Measurements from ENCODE around the gene DMXL1.

DMXL1 gene

DNA sequence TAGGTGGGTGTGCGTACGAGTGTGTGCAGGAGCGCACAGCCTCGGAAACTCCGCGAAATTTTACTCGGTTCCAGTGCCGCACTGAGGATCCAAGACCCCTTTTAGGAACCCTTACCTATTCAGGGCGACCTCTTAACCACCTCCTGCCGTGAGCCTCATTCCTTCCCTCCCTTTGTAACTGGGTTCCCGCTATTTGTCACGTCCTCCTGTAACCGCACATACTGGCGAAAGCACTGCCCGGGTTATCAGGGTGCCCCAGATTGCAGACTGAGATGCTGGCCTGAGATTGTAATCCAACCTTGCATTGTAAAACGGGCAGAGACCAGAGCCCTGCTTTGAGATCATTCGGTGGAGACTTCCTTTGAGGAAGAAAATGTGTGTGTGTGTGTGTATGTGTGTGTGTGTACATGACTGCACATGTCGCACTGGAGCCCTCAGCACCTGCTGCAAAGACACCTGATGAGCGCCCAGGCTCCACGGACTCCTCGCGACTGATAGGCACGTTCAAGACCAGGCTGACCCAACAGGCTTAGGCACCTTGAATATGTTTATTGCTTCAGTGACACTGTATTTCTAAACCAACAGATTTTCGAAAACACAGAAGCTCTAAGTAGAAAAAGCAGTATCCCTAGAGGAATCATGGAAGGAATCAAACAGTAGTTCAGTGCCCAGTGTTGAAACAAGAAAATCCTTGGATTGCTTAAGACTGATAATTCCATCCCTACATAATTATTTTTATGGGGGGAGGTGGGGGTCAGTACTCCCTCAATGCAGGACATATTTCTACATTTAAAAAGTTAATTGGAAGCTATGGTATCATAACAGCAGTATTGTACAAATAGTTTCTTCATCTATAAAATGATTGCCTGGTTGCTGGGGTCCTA, 198.4 kb downstream of the DMXL1 start:
- peak; percentile 27 for DNase-seq (ENCODE audit: low spot score)

- no peak for DNase-seq (ENCODE audit: low spot score)
Observed at GRCh38 chr5:119270121-119270565, 199.3 kb downstream of the DMXL1 start.

DNA sequence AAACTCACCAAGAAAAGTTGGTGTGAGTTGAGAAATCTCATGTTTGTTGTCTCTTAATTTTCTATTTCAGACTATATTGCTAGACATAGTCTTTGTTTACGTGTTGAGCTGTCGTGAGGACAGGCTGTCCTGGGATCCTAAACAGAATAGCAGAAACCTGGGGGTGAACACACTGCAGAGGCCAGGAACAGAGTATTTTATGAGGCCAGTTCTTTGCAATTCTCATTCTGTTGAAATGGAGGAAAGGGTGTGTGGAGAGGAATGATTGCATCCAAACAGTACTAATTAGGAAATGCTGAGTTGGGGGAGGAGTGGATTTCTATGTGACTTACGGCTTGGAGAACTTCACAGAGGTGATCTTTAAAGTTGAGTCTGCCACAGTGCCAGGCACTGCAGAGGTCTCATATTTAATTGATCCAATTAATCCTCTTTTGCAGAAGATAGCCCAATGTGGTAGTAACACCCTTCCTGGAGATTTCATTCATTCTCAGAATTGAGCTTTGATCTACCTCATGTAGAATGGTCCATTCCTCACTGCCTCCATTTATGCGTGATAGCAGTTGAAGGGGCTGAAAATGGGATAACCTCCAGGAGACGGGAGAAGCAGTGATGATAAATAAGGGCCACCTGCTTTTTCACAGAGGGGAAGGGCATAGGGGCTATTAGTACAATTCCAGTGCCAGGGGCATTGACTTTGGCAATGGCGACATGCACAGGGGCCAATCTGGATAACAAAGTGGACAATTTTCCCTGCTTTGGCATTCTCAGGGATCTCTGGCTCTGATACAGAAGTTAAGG, 200.3 kb downstream of the DMXL1 start:
- no peak for DNase-seq (ENCODE audit: low spot score)

GRCh38 chr5:119271758-119272730, 201.2 kb downstream of the DMXL1 start:
- DNase-seq (ENCODE audit: low spot score): no peak

- peak; percentile 49 for DNase-seq (ENCODE audit: low spot score)
Observed at GRCh38 chr5:119273391-119273839, 202.5 kb downstream of the DMXL1 start.

DNA sequence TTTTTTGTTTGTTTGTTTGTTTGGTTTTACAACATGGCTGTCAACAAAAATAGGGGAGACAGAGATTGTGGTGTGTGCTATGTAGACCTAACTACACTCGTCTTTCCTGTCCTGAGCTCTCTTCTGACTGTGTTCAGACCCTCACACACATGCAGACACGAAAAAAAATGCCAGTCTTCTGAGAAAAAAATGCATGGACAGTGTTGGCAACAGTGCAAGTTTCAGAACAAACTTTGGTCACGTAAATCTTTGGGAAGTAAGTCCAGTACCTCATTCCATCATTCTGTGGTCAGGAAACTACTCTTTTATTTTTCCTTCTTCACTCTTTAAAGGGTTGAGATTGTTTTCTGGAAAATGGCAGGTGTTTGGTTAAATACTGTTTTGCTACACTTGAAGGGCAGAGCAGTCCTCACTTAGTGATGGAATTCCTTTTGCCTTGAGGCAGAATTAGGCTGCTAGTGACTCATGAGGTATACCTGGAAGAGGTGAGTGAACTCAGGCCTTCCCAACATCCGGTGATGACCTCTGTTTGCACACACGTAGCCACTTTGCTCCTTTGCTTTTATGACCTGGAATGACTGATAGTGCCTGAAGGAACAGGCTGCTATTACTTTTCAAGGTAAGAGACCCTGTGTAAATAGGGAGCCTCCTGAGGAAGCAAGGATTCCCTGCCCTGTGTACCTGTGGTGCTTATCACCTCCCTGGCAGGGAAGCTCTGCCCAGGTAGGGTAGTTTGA, 203.3 kb downstream of the DMXL1 start:
- no peak for DNase-seq (ENCODE audit: low spot score)

- no peak for DNase-seq (ENCODE audit: low spot score)
Observed at GRCh38 chr5:119274767-119275130, 203.9 kb downstream of the DMXL1 start.

- DNase-seq (ENCODE audit: low spot score): no peak
Observed at GRCh38 chr5:119275146-119275545, 204.3 kb downstream of the DMXL1 start.

- DNase-seq (ENCODE audit: low spot score): no peak
Observed at GRCh38 chr5:119275601-119276173, 204.8 kb downstream of the DMXL1 start.

- no peak for DNase-seq (ENCODE audit: low spot score)
Observed at GRCh38 chr5:119276978-119277377, 206.1 kb downstream of the DMXL1 start.

DNA sequence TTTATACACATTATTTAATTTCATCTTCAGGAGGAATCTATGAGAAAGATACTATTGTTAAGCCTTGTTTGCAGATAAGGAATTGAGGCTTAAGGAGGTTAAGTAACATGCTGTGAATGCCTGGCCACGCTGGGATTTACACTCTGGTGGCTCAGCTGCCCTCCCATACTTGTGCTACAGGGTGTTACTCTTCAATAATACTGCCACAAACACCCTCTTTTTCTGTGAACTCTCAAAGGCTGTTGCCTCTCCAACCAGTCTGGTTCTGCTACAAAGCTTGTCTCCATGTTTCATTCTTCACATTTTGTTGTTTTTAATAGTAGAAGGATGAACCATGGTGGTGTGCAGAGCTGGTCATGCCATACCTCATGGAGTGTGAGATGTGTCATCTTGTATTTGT, 208.2 kb downstream of the DMXL1 start:
- DNase-seq (ENCODE audit: low spot score): no peak

- DNase-seq (ENCODE audit: low spot score): no peak
Observed at GRCh38 chr5:119280380-119280779, 209.5 kb downstream of the DMXL1 start.

DNA sequence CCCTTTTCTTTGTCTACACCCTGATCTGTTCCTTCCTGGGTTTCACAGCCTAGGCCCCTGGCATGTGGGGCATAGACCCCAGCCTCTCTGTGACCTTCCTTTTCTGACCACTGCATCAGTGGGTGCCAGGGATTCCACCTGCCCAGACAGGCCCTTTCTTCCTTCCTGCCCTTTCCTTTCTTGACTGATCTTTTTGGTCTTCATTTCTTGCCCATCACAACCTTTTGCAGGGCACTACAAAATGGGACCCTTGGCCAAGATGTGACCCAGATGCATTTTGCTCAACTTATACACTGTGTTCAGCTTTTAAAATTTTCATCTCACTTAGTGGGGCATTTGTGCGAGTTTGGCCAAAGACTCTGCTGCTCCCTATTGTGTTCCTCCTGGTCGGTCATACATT, 211.7 kb downstream of the DMXL1 start:
- DNase-seq (ENCODE audit: low spot score): no peak

GRCh38 chr5:119284031-119284430, 213.1 kb downstream of the DMXL1 start:
- DNase-seq (ENCODE audit: low spot score): no peak

- DNase-seq (ENCODE audit: low spot score): no peak
Observed at GRCh38 chr5:119285070-119285916, 214.4 kb downstream of the DMXL1 start.

DNA sequence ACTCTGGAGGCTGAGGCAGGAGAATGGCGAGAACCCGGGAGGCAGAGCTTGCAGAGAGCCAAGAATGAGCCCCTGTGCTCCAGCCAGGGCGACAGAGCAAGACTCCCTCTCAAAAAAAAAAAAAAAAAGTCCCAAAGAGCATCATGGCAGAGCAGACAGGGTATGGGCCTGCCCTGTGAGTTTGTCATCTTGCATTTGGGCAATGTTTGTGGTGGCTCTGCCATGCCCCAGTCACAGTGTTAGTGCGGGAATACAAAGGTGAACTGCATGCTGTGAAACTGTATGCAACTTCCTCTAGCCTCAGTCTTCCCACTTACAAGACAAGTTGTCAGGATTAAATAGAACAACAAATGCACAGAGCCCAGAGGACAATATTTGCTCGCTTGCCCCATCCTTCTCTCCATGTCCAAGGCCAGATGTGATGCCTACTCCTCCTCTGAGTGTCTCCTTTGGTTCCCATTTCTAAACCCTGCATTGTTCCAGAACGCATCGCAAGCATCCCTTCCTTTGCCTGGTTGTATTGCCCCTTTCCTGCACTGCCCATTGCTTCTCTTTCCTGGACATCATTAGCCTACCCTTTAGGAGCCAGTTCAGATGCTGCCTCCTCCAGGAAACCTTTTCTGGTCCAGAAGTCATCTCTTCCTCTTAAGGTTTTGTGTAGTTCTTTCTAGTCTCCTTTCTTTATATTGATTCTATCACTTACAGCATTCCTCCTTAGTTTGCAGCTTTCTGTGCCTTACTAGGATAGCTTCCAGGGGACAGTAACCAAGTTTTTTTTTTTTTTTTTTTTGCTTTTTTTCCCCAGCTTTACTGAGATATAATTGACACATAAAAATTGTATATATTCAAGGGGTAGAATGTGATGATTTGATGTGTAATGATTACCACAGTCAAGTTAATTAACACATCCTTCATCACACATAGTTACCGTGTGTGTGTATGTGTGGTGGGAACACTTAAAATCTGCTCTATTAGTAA, 215.9 kb downstream of the DMXL1 start:
- DNase-seq (ENCODE audit: low spot score): no peak

GRCh38 chr5:119287547-119288111, 216.7 kb downstream of the DMXL1 start:
- DNase-seq (ENCODE audit: low spot score): peak; percentile 36

GRCh38 chr5:119288379-119289033, 217.6 kb downstream of the DMXL1 start:
- DNase-seq (ENCODE audit: low spot score): no peak
